Anterior cingulate cortex (tissue), 58 donors: ENCODE measurements around the gene GRIK5.

Experiments used
- DNase-seq, 58 donors: peaks; one replicate each; lab custom pipeline; 2025; lab: John Stamatoyannopoulos, UW

GRIK5 gene

DNA sequence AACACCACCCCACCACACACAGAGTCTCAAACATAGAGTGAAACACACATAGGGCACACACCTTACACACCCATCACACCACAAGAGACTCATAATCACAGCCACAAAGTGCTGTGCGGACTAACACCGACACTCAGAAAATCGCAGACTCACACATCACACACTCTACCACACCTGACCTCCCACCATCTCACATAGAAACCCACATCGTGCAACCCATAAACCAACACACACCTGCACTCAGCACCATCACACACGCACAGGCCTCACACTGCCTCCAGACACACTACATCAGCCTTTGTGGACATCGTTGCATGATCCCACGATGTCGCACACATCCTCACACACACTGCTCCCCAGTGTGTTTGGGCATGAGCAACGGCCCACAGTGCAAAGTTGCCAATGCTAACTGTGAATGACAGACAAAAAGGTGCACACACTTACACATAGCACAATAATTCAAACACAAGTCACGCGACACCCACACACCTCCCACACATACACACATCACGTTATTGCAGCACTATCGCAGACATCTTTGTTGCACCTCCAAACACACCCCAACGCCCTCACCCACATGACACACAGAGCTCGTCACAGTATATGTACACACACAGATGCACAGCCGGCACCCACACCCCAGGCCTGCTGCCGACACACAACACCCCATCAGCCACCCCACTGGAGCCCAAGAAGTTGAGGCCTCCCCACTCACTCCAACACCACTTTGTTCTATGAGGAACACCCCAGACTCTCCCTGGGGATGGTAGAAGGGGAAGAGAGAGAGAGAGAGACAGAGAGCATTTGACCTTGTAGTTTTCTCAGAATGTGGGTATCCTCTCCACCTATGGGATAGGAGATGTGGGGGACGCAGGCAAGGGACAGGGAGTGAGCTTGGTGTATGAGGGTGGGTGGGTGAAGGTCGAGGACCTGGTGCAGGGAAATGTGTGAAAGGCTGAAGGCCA is 74.7 kb downstream of the GRIK5 start:
- DNase-seq = peak in 10 of 58 donors; percentile 4 to 35 (median 20)

DNA sequence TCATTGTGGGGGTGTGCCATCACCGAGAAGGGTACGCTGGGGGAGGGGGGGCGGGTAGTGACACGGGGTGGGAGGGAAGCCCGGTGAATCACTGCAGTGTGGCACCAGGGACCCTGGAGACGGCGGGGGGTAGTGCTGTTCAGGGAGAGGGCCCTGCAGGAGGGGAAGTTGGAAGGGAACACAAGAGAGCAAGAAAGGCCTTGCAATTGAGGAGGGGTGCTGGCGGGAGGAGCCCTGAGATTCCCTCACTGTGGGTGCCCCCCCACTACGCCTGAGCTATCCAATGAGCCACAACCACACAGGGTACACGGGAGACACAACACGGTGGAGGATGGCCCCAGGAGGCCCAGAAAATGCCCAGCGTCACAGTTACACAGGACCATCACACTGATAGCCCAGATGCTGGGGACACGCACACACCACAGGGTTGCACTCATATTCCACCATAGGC is 75.5 kb downstream of the GRIK5 start:
- peak in 15 of 58 donors; percentile 18 to 74 (median 53) for DNase-seq

GRCh38 chr19:41993612-41994483 is 76.2 kb downstream of the GRIK5 start, which contains the start of gene ATP1A3:
Gene ATP1A3 (minus strand): TSS chr19:41994230. CDS start chr19:41994076, 154 bp downstream.
- DNase-seq = peak in 51 of 58 donors; percentile 10 to 84 (median 49)

- peak in 7 of 58 donors; percentile 2 to 48 (median 7) for DNase-seq
Measured at GRCh38 chr19:41991925-41992569, 78.0 kb downstream of the GRIK5 start.

DNA sequence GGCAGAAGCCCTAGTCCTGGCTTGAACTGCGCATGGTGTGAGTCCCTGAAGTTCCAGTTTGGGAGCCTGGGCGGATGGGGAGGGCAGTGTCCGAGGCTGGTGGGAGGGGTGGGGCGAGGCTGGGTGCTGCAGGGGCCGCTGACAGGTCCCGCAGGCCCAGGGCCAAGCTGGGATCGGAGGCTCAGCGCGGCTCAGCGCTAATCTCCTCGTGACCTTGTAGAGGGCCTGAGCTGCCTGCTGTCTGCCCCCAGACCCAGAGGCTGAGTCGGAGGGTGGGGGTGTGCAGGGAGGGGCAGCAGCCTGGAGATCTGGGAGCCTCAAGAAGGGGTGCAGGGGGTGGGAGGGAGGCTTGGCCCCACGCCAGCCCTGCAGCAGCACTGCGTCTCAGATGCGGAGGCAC is 79.0 kb downstream of the GRIK5 start:
- no peak for DNase-seq

- DNase-seq = no peak
Measured at GRCh38 chr19:41990615-41991014, 79.4 kb downstream of the GRIK5 start.

GRCh38 chr19:41990028-41990427 is 80.0 kb downstream of the GRIK5 start:
- no peak for DNase-seq

DNA sequence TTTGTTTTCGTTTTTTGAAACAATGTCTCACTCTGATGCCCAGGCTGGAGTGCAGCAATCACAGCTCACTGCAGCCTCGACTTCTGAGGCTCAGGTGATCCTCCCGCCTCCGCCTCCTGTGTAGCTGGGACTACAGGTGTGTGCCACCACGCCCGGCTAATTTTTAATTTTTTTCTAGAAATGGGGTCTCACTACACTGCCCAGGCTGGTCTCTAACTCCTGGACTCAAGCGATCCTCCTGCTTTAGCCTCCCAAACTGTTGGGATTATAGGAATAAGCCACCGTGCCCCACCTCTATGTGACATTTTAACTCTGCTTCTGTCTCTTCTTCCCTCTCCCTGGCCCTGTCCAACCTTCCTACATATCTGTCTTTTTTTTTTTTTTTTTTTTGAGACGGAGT is 81.1 kb downstream of the GRIK5 start:
- DNase-seq = no peak

DNA sequence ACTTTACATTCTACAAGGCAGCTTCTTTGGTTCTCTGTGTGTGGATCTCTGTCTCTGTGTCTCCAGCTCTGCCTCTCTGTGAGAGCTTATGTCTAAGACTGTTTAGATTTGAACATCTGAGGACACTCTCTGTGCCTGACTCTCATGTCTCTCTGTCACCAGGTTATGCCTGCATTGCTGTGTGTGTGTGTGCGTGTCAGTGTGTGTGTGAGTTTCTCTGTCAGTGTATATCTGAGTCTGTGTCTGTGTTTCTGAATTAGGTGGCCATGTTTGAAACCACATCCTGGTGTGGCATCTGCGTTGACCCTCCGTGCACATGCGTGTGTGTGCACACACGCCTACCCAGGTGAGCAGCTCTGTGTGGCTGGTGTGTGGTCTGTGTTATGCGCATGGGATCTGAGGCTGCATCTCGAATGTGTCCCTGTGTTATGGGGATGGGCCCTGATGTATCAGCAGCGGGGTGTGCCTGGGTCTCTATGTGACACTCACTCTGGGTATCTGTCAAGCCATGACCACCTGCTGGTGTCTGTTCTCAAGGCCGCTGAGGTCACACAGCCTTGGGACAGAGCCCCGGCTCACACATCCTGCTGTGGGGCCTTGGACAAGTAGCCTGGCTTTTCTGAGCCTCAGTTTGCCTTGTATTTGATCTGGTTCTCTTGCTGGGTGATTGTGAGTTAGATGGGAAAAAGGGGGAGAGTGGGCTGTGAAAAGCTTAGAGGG is 82.7 kb downstream of the GRIK5 start:
- no peak for DNase-seq

GRCh38 chr19:41984961-41985360 is 85.0 kb downstream of the GRIK5 start:
- DNase-seq = no peak

DNA sequence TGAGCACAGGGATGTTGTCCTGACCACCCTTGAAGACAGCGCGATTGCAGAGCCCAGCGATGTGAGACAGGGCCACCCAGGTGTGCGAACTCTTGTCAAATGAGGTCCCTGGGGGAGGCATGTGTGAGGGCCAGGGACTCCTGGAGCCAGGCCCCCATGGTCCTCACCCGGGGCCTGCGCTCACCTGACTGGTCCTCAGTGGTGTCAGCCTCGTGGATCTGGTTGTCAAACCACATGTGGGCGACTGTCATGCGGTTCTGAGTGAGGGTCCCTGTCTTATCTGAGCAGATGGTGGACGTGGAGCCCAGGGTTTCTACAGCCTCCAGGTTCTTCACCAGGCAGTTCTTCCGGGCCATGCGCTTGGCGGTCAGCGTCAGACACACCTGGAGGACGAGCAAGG is 88.3 kb downstream of the GRIK5 start:
- DNase-seq = no peak

DNA sequence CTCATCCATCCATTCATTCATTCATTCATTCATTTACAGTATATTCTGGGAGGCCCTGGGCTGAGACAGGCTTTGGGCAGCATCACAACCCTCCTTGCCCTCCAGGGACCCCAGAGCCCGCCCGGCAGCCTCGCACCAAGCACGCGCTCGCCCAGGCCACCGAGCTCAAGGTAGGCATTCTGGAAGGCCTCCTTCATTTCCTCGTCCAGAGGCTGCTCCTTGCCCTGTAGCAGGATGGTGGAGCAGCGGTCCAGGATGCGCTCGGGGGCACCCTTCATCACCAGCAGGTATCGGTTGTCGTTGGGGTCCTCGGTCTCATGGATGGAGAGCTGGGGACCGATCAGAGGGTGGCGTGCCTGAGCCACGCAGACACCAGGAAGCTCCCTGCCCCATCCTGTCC is 91.5 kb downstream of the GRIK5 start:
- DNase-seq = no peak

- no peak for DNase-seq
Measured at GRCh38 chr19:41977916-41978315, 92.1 kb downstream of the GRIK5 start.

DNA sequence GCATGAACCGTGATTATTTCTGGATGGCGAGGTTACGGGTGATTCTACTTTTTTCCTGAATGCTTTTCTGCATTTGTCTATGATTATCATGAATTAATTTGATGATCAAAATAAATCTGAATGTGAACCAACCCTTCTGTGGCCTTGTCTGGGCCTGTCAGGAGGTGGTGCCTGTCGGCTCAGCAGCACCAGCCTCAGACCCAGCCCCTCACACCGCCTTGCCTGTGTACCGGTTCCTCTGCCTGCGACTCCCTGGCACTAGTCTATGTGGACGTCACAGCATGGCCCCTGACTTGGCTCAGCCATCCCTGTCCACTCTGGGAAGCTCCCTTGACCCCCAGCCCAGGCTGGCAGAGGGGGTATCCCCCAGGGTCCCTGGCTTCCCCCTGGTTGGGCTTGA is 95.4 kb downstream of the GRIK5 start:
- DNase-seq = no peak

GRCh38 chr19:41971363-41971762 is 98.6 kb downstream of the GRIK5 start:
- DNase-seq = no peak

GRCh38 chr19:41969772-41970458 is 100.1 kb downstream of the GRIK5 start:
- DNase-seq = no peak

- no peak for DNase-seq
Measured at GRCh38 chr19:41968751-41969595, 101.0 kb downstream of the GRIK5 start.

- no peak for DNase-seq
Measured at GRCh38 chr19:41967054-41967783, 102.8 kb downstream of the GRIK5 start.
